BE2C (cell line): ENCODE results near the gene MED20.

Experiments
- DNase-seq: peaks from one replicate; pipeline ENCODE4 v3.0.0-alpha.2; 2020
- H3K27me3 ChIP-seq: fragments of 250-450 bp; sonication (Bioruptor Pico); 2 replicates; pipeline ENCODE4 v1.5.1; 2020; ENCODE audit warnings: mild to moderate bottlenecking
- H3K36me3 ChIP-seq: fragments of 250-450 bp; sonication (Bioruptor Pico); 2 replicates; pipeline ENCODE4 v1.5.1; 2020; ENCODE audit warnings: mild to moderate bottlenecking
- H3K4me1 ChIP-seq: fragments of 250-450 bp; sonication (Bioruptor Pico); 2 replicates; pipeline ENCODE4 v1.5.1; 2020
- H3K4me3 ChIP-seq: 2 replicates; pipeline ENCODE4 v1.5.1; 2011; ENCODE audit warnings: low read depth, low read length
- H3K9me3 ChIP-seq: fragments of 250-450 bp; sonication (Bioruptor Pico); 2 replicates; pipeline ENCODE4 v1.5.1; 2020
- CTCF ChIP-seq: IDR thresholded peaks from 2 replicates; pipeline ENCODE4 v1.5.1; 2012; ENCODE audit warnings: mild to moderate bottlenecking, low read depth, low read length

The MED20 gene

GRCh38 chr6:41887331-41887751 is 33.6 kb downstream of the MED20 start:
- no peaks in the 10 kb centered on the region for H3K27me3 ChIP-seq
- TF ChIP-seq CTCF: no peak
- H3K4me3 ChIP-seq: no peak overlapping the region
- no peaks in the 10 kb centered on the region for H3K9me3 ChIP-seq
- H3K36me3 ChIP-seq: no peaks in the 10 kb centered on the region
- no peaks in the 10 kb centered on the region for H3K4me1 ChIP-seq
- DNase-seq: no peak

- H3K27me3 ChIP-seq: no peaks in the 10 kb centered on the region
- no peaks in the 10 kb centered on the region for H3K9me3 ChIP-seq
- no peaks in the 10 kb centered on the region for H3K36me3 ChIP-seq
- no peaks in the 10 kb centered on the region for H3K4me1 ChIP-seq
- no peak for DNase-seq
- TF ChIP-seq CTCF: no peak
- no peak overlapping the region for H3K4me3 ChIP-seq
Observed at GRCh38 chr6:41885930-41886329, 35.0 kb downstream of the MED20 start.

- Histone ChIP-seq H3K27me3 (no peaks in the 10 kb centered on the region), H3K36me3 (no peaks in the 10 kb centered on the region), H3K4me1 (no peaks in the 10 kb centered on the region), H3K9me3 (no peaks in the 10 kb centered on the region), H3K4me3 (no peak overlapping the region)
- DNase-seq: no peak
- no peak for TF ChIP-seq CTCF
Observed at GRCh38 chr6:41884957-41885356, 36.0 kb downstream of the MED20 start.

- no peak for TF ChIP-seq CTCF
- no peaks in the 10 kb centered on the region; the same call in 1 of the 2 replicates for H3K9me3 ChIP-seq
- H3K36me3 ChIP-seq: no peaks in the 10 kb centered on the region
- no peak overlapping the region for H3K4me3 ChIP-seq
- H3K4me1 ChIP-seq: no peaks in the 10 kb centered on the region
- H3K27me3 ChIP-seq: no peaks in the 10 kb centered on the region
- DNase-seq: no peak
Observed at GRCh38 chr6:41881506-41881905, 39.4 kb downstream of the MED20 start.

- no peak overlapping the region for H3K4me3 ChIP-seq
- no peaks in the 10 kb centered on the region for H3K27me3 ChIP-seq
- H3K4me1 ChIP-seq: no peaks in the 10 kb centered on the region
- no peak for DNase-seq
- no peaks in the 10 kb centered on the region for H3K36me3 ChIP-seq
- no peaks in the 10 kb centered on the region; the same call in 1 of the 2 replicates for H3K9me3 ChIP-seq
- TF ChIP-seq CTCF: no peak
Observed at GRCh38 chr6:41878961-41879405, 42.0 kb downstream of the MED20 start.

- no peak overlapping the region for H3K4me3 ChIP-seq
- no peak for DNase-seq
Observed at GRCh38 chr6:41878246-41878645, 42.7 kb downstream of the MED20 start.

More at GRCh38 chr6:41878246-41878645, 42.7 kb downstream of the MED20 start:
- H3K36me3 ChIP-seq: no peaks in the 10 kb centered on the region
- TF ChIP-seq CTCF: no peak
- no peaks in the 10 kb centered on the region for H3K4me1 ChIP-seq
- no peaks in the 10 kb centered on the region; the same call in 1 of the 2 replicates for H3K9me3 ChIP-seq
- no peaks in the 10 kb centered on the region for H3K27me3 ChIP-seq
